GM06990 (cell line): ENCODE results near the gene CADM1.

ENCODE experiments used
- DNase-seq: peaks from one replicate; pipeline ENCODE4 v3.0.0-alpha.2; 2011; ENCODE audit not compliant: insufficient read length; ENCODE audit errors: extremely low read depth
- H3K27me3 ChIP-seq: replicated peaks from 2 replicates; pipeline ENCODE4 v1.6.0; 2011; ENCODE audit warnings: low read length; ENCODE audit not compliant: control insufficient read depth, insufficient read depth
- H3K36me3 ChIP-seq: 2 replicates; pipeline ENCODE4 v1.5.1; 2011; ENCODE audit warnings: low read length; ENCODE audit not compliant: control insufficient read depth, insufficient read depth
- H3K4me3 ChIP-seq: replicated peaks from 2 replicates; pipeline ENCODE4 v1.5.1; 2011; ENCODE audit warnings: low read depth, mild to moderate bottlenecking, control low read depth, low read length
- CTCF ChIP-seq: IDR thresholded peaks from 2 replicates; pipeline ENCODE4 v1.5.1; 2011; ENCODE audit warnings: low read length, control low read depth, mild to moderate bottlenecking, inconsistent platforms; ENCODE audit not compliant: insufficient read depth, poor library complexity, severe bottlenecking

CADM1 gene

GRCh38 chr11:115164774-115165173 is 339.4 kb downstream of the CADM1 start:
- no peak for TF ChIP-seq CTCF
- H3K36me3 ChIP-seq: no peaks in the 10 kb centered on the region

GRCh38 chr11:115162919-115163318 is 341.3 kb downstream of the CADM1 start:
- H3K4me3 ChIP-seq: no peak overlapping the region
- TF ChIP-seq CTCF: no peak
- H3K36me3 ChIP-seq: no peaks in the 10 kb centered on the region
- peaks cover 2% of the 10 kb centered on the region for H3K27me3 ChIP-seq
- DNase-seq: no peak

More at GRCh38 chr11:115164774-115165173, 339.4 kb downstream of the CADM1 start:
- DNase-seq: no peak
- Histone ChIP-seq H3K4me3 (no peak overlapping the region), H3K27me3 (peaks cover 2% of the 10 kb centered on the region)

- H3K36me3 ChIP-seq: no peaks in the 10 kb centered on the region
- no peaks in the 10 kb centered on the region; the same call in none of the 2 replicates for H3K27me3 ChIP-seq
- DNase-seq: no peak
- H3K4me3 ChIP-seq: no peak overlapping the region
- no peak for TF ChIP-seq CTCF
Observed at GRCh38 chr11:115161876-115162275, 342.3 kb downstream of the CADM1 start.

- Histone ChIP-seq H3K27me3 (no peaks in the 10 kb centered on the region; the same call in none of the 2 replicates), H3K4me3 (no peak overlapping the region), H3K36me3 (no peaks in the 10 kb centered on the region)
- no peak for DNase-seq
- no peak for TF ChIP-seq CTCF
Observed at GRCh38 chr11:115159207-115159606, 345.0 kb downstream of the CADM1 start.

- no peak for DNase-seq
- Histone ChIP-seq H3K4me3 (no peak overlapping the region), H3K27me3 (no peaks in the 10 kb centered on the region; the same call in none of the 2 replicates), H3K36me3 (no peaks in the 10 kb centered on the region)
- TF ChIP-seq CTCF: no peak
Observed at GRCh38 chr11:115158053-115158452, 346.2 kb downstream of the CADM1 start.

- DNase-seq: no peak
- Histone ChIP-seq H3K36me3 (no peaks in the 10 kb centered on the region), H3K27me3 (no peaks in the 10 kb centered on the region; the same call in none of the 2 replicates), H3K4me3 (no peak overlapping the region)
- no peak for TF ChIP-seq CTCF
Observed at GRCh38 chr11:115157247-115157646, 347.0 kb downstream of the CADM1 start.
